Stimulated activated naive B cell treated with anti-CD40 and anti-IgM and Interleukin-4, amounts not matched to agents 10 μg/mL and 1 μg/mL and 100 μg/mL, for 72 hours (primary cell): Measurements from ENCODE around the gene MDC1.
A peak's percentile ranks its signal among the peaks of the same experiment; 100 is the strongest.
"Not testable (repeated sequence)": the region's sequence is repeated elsewhere in the genome, so short reads cannot be mapped to it uniquely, and the experiment has no call there.

Experiments
- ATAC-seq, 2 donors: fragments of 150-1000 bp; cut with Tn5 transposase; replicated peaks; 2 replicates each; pipeline ENCODE4 v1.10.0; 2021; ENCODE audit warnings: moderate library complexity in 1 of 2
- DNase-seq: peaks from one replicate; pipeline ENCODE4 v3.0.0; 2021
- H3K27ac Mint-ChIP-seq: one replicate; pipeline ENCODE4 v1.8.0; 2022; ENCODE audit warnings: mild to moderate bottlenecking, mixed read lengths
- H3K27me3 Mint-ChIP-seq, 2 donors: one replicate each; pipeline ENCODE4 v1.8.0; 2022; ENCODE audit warnings: mixed read lengths in 2 of 2
- H3K36me3 Mint-ChIP-seq, 2 donors: one replicate each; pipeline ENCODE4 v1.8.0; 2022; ENCODE audit warnings: mixed read lengths in 2 of 2, mild to moderate bottlenecking in 1 of 2
- H3K4me1 Mint-ChIP-seq, 2 donors: one replicate each; pipeline ENCODE4 v1.8.0; 2022; ENCODE audit warnings: mixed read lengths in 2 of 2, mild to moderate bottlenecking in 1 of 2
- H3K4me3 Mint-ChIP-seq, 2 donors: one replicate each; pipeline ENCODE4 v1.8.0; 2022; ENCODE audit warnings: mild to moderate bottlenecking in 2 of 2, mixed read lengths in 2 of 2, moderate library complexity in 1 of 2
- H3K9me3 Mint-ChIP-seq, 2 donors: one replicate each; pipeline ENCODE4 v1.8.0; 2022; ENCODE audit warnings: mixed read lengths in 2 of 2, mild to moderate bottlenecking in 1 of 2

MDC1 gene

DNA sequence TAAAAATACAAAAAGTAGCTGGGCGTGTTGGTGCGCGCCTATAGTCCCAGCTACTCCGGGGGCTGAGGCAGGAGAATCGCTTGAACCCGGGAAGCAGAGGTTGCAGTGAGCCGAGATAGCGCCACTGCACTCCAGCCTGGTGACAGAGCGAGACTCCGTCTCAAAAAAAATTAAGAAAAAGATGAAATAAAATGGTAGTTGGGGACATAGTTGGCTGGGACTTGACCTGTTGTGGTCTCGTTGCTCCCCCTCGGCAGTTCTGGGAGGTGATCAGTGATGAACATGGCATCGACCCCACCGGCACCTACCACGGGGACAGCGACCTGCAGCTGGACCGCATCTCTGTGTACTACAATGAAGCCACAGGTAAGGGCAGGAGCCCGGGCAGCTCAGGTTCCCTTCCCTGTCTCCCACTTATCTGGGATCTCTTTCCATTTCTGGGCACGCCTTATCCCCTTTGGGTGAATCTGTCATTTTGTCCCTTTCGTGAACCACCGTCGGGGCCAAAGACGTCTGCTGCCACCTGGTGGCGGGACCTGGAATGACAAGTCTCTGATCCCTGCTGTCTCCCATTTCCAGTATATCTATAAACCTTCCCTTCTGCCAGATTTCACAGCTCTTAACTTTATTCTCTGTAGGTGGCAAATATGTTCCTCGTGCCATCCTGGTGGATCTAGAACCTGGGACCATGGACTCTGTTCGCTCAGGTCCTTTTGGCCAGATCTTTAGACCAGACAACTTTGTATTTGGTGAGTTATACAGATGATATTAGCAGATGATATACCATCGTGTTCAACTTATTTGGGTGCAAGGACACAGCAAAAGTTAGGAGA, 5.4 kb upstream of the MDC1 start:
- no peaks in the 10 kb centered on the region for H3K27me3 Mint-ChIP-seq
- DNase-seq, result peak; percentile 60
- H3K27ac Mint-ChIP-seq, result peak overlapping the region; percentile 93
- peaks cover 31 to 52% of the 10 kb centered on the region in 2 donors for H3K4me1 Mint-ChIP-seq
- H3K4me3 Mint-ChIP-seq, result peak overlapping the region; percentile 86 to 95
- no peaks in the 10 kb centered on the region for H3K9me3 Mint-ChIP-seq
- peaks cover 43 to 60% of the 10 kb centered on the region in 2 donors for H3K36me3 Mint-ChIP-seq
- ATAC-seq, result no peak

DNA sequence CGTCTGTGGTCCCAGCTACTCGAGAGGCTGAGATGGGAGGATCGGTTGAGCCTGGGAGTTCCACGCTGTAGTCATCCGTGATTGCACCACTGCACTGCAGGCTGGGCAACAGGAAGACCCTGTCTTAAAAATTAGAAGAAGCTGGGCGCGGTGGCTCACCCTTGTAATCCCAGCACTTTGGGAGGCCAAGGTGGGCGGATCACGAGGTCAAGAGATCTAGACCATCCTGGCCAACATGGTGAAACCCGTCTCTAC, 4.9 kb upstream of the MDC1 start:
- not testable (repeated sequence) for ATAC-seq
- peak overlapping the region; percentile 86 to 95 for H3K4me3 Mint-ChIP-seq

DNA sequence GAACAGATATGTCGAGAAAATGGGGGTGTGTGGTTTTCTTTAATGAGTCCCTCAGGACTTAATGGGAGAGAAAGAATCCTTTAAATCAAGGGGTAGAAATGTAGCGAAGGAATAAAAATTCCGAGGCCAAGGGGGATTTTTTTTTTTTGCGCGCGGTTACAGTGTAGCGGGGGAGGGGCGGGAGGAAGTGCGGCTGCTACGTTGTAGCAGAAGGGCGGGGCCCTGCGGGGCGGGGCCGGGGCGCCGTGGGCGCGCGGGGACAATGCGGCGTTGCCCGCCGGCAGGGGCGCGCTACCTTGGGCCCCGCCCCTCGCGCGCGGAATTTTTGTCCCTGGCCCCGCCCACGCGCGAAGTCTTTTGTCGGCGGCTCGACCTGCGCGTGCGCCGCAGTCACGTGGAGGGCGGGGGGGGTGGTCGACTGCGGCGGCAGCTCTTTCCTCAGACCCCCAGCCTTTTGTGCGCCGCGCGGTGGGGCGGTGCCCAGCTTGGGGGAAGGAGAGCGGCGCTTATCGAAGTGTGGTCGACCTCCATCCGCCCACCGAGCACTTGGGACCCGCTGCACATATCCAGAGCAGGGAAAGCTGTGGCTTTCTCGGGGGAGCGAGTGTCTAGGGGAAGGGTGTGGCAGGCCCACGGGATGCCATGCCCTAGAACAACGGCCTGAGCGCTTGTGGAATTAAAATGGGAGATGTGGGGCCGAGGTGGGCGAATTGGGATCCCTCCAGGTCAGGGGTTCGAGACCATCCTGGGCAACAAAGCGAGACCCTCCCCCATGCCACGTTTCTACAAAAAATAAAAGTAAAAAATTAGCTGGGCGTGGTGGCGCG, 4.3 kb upstream of the MDC1 start:
- ATAC-seq, result peak; percentile 28 to 50
- H3K27ac Mint-ChIP-seq, result peak overlapping the region; percentile 93
- H3K4me3 Mint-ChIP-seq, result peak overlapping the region; percentile 86 to 95
- peaks cover 44 to 67% of the 10 kb centered on the region in 2 donors for H3K36me3 Mint-ChIP-seq
- peak; percentile 89 for DNase-seq
- no peaks in the 10 kb centered on the region for H3K9me3 Mint-ChIP-seq
- peaks cover 36 to 60% of the 10 kb centered on the region in 2 donors for H3K4me1 Mint-ChIP-seq
- no peaks in the 10 kb centered on the region for H3K27me3 Mint-ChIP-seq

More for the DNA sequence above, 4.9 kb upstream of the MDC1 start:
- peak overlapping the region; percentile 93 for H3K27ac Mint-ChIP-seq
- H3K9me3 Mint-ChIP-seq, H3K27me3 Mint-ChIP-seq, DNase-seq: not testable (repeated sequence)
- peaks cover 44 to 63% of the 10 kb centered on the region in 2 donors for H3K36me3 Mint-ChIP-seq
- peaks cover 33 to 55% of the 10 kb centered on the region in 2 donors for H3K4me1 Mint-ChIP-seq

DNA sequence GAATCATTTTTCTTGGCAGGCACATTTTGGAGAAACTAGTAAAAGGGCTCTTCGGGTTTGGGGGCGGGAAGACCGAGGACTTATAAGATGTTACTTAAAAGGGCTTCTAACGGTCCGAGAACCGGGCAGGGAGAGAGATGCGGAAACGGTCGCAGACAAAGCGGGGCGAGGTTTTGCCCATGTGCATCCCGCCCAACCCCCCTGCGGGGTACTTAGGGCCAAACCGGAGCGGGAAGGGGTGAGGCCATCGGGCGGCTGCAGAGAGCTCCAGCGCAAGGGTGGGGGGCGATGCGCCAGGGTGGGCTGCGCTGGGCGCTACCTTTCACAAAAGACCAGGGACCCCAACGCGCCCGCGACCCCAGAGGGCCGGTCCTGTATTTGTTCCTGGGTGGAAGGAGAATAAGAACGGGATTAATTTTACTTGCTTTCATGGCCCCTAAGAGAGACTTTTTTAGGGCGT, 3.7 kb upstream of the MDC1 start:
- no peaks in the 10 kb centered on the region for H3K27me3 Mint-ChIP-seq
- peak; percentile 61 for DNase-seq
- H3K36me3 Mint-ChIP-seq, result peaks cover 48 to 73% of the 10 kb centered on the region in 2 donors
- H3K4me1 Mint-ChIP-seq, result peaks cover 40 to 67% of the 10 kb centered on the region in 2 donors
- H3K4me3 Mint-ChIP-seq, result peak overlapping the region; percentile 86 to 95
- peaks cover 0 to 2% of the 10 kb centered on the region in 2 donors for H3K9me3 Mint-ChIP-seq
- peak overlapping the region; percentile 93 for H3K27ac Mint-ChIP-seq
- peak; percentile 16 to 19 for ATAC-seq

DNA sequence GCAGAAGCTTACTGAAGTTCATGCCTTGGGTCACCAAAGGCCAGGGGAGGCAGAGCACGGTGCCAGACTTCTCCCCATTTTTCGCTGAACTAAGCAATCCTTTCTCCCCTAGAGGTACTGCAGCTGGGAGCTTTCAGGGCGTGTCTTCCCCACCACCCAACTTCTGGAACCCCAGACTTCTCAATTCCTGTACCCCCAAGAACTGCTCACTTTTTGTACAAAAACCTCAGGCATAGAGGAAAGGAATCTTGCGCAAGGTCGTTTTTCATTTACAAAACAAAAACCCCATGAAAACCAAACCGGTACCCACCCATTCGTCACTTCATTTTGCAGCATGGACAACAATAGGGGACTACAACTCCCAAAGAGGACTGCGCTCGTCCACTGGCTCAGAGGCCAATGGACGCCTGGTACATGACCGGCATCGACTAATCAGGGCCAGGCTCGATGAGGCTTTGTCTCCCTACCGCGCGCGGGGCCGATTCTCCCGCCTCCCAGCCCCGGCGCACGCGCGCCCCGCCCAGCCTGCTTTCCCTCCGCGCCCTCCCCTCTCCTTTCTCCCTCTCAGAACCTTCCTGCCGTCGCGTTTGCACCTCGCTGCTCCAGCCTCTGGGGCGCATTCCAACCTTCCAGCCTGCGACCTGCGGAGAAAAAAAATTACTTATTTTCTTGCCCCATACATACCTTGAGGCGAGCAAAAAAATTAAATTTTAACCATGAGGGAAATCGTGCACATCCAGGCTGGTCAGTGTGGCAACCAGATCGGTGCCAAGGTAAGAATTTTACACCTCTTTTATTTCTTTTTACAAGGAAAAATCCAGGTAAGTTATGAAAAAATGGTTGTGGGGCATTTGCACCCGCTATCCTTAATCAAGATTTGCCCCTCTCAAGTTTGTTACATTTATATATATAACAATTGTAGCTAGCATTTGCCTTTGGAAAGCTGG, 3.0 kb upstream of the MDC1 start, which contains the start of gene TUBB:
TUBB (plus strand) TSS at position 562 of the 947 bp plus-strand sequence; CDS start at position 717, 155 bp downstream.
- Mint-ChIP-seq H3K4me1 (peaks cover 38 to 67% of the 10 kb centered on the region in 2 donors), H3K27me3 (no peaks in the 10 kb centered on the region), H3K36me3 (peaks cover 49 to 73% of the 10 kb centered on the region in 2 donors), H3K27ac (peak within 1 kb of the TSS; percentile 93), H3K9me3 (peaks cover 0 to 2% of the 10 kb centered on the region in 2 donors), H3K4me3 (peak within 1 kb of the TSS; percentile 86 to 95)
- ATAC-seq (peak; percentile 66 to 68), DNase-seq (peak; percentile 90)

DNA sequence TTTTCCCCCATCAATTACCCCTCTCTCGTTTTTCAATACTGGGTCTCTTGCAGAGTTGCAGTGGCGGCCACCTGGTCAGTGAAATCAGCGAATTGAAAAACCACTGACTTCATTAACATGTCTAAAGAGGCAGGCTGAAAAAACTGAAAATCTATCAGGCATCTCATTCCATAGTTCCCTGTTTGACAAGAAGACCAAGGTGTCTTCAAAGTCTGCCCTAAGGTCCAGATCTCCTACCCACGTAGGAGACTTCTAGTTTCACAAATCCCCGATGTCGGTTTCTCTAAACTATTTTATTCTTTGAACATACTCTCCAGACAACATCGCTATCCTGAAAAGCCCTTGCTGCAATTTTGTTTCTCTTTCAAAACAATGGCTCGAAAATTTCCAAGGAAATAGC, 2.3 kb upstream of the MDC1 start:
- DNase-seq (no peak), ATAC-seq (no peak)
- H3K36me3 Mint-ChIP-seq, result peaks cover 50 to 71% of the 10 kb centered on the region in 2 donors
- H3K27ac Mint-ChIP-seq, result peak overlapping the region; percentile 93
- H3K27me3 Mint-ChIP-seq, result no peaks in the 10 kb centered on the region
- peaks cover 34 to 60% of the 10 kb centered on the region in 2 donors for H3K4me1 Mint-ChIP-seq
- H3K4me3 Mint-ChIP-seq, result peak overlapping the region; percentile 86 to 95
- H3K9me3 Mint-ChIP-seq, result peaks cover 0 to 2% of the 10 kb centered on the region in 2 donors

DNA sequence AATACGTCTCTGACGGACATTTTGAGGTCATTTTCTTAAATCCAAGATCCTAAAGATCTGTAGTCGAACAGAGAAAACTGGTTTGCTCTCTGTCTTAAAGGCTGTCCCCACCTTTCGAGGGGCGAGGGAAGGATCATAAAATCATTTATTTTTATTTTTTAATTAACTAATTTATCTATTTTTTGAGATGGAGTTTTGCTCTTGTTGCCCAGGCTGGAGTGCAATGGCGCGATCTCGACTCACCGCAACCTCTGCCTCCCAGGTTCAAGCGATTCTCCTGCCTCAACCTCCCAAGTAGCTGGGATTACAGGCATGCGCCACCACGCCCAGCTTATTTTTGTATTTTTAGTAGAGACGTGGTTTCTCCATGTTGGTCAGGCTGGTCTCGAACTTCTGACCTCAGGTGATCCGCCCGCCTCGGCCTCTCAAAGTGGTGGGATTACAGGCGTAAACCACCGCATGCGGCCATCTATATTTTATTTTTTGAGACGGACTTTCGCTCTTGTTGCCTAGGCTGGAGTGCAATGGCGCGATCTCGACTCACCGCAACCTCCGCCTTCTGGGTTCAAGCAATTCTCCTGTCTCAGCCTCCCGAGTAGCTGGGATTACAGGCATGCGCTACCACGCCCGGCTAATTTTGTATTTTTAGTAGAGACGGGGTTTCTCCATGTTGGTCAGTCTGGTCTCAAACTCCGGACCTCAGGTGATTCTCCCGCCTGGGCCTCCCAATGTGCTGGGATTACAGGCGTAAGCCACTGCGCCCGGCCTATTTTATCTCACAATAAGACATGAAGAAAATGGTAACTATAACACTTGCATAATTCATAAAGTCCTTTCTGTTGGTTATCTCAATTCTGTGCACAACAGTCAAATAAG, 1.0 kb upstream of the MDC1 start:
- not testable (repeated sequence) for DNase-seq, H3K9me3 Mint-ChIP-seq, H3K27me3 Mint-ChIP-seq, ATAC-seq
- H3K4me3 Mint-ChIP-seq, result peak overlapping the region; percentile 86 to 98
- H3K36me3 Mint-ChIP-seq, result peaks cover 45 to 66% of the 10 kb centered on the region in 2 donors
- H3K27ac Mint-ChIP-seq, result peak overlapping the region; percentile 99
- peaks cover 24 to 49% of the 10 kb centered on the region in 2 donors for H3K4me1 Mint-ChIP-seq

DNA sequence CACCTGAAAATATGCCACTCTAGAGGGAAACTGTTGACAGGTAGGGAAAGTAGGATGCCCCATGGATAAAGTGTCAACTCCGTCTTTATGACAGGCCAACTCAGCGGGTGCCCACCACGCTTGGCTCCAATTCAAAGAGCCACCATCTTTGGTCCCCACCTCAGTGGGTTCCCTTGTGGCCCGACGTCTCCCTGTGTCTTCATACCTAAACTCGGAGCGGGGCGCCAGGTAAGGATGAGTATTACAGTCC, 277 bp downstream of the MDC1 start:
- ATAC-seq (no peak), DNase-seq (no peak)

DNA sequence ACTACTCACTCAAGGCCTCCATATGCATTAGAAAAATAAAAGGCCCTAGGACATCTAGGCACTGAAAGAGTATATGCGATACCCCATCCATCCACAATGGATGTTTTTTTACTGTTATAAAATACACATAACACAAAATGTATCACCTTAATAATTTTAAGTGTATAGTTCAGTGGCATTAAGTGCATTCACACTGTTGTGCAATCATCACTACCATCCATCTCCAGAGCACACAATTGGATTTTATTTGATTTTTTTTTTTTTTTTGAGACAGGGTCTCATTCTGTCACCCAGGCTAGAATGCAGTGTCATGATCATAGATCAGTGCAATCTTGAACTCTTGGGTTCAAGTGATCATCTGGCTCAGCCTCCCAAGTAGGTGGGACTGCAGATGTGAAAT, 2.8 kb downstream of the MDC1 start:
- H3K4me1 Mint-ChIP-seq, result peaks cover 28 to 43% of the 10 kb centered on the region in 2 donors
- DNase-seq (no peak), ATAC-seq (no peak)
- no peak overlapping the region for H3K27ac Mint-ChIP-seq
- peaks cover 0 to 2% of the 10 kb centered on the region in 2 donors for H3K9me3 Mint-ChIP-seq
- H3K4me3 Mint-ChIP-seq, result no peak overlapping the region
- peaks cover 41 to 66% of the 10 kb centered on the region in 2 donors for H3K36me3 Mint-ChIP-seq
- no peaks in the 10 kb centered on the region for H3K27me3 Mint-ChIP-seq

More for the DNA sequence above, 277 bp downstream of the MDC1 start:
- Mint-ChIP-seq H3K9me3 (peaks cover 0 to 2% of the 10 kb centered on the region in 2 donors), H3K4me3 (peak overlapping the region; percentile 86 to 98), H3K27ac (peak overlapping the region; percentile 99), H3K36me3 (peaks cover 45 to 66% of the 10 kb centered on the region in 2 donors), H3K27me3 (no peaks in the 10 kb centered on the region), H3K4me1 (peaks cover 27 to 51% of the 10 kb centered on the region in 2 donors)

DNA sequence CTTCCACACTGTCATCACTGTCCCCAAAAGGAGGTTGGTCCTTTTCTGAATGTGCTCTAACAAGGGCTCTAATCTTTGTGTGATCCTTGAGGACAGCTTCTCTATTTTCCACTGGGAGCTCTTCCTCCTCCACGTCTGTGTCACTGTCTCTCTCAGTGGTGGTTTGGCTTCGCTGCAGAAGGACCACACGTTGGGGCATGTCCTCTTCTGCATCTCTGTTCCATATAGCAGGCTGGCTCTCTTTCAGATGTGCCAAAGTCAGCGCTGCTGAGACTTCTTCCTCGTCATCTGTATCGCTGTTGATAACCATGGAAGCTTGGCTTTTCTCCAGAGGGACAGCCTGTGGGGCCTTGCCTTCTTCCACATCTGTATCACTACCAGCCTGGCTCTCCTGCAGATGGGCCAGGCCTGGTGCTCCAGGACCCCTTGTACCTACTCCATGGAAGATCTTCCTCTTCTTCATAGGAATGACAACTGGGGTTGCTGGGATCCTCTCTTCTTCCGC, 4.6 kb downstream of the MDC1 start:
- ATAC-seq, result no peak
- Mint-ChIP-seq H3K36me3 (peaks cover 45 to 72% of the 10 kb centered on the region in 2 donors), H3K4me1 (peaks cover 31 to 35% of the 10 kb centered on the region in 2 donors), H3K9me3 (peaks cover 0 to 2% of the 10 kb centered on the region in 2 donors), H3K27ac (no peak overlapping the region), H3K27me3 (no peaks in the 10 kb centered on the region), H3K4me3 (no peak overlapping the region)
- DNase-seq, result no peak

DNA sequence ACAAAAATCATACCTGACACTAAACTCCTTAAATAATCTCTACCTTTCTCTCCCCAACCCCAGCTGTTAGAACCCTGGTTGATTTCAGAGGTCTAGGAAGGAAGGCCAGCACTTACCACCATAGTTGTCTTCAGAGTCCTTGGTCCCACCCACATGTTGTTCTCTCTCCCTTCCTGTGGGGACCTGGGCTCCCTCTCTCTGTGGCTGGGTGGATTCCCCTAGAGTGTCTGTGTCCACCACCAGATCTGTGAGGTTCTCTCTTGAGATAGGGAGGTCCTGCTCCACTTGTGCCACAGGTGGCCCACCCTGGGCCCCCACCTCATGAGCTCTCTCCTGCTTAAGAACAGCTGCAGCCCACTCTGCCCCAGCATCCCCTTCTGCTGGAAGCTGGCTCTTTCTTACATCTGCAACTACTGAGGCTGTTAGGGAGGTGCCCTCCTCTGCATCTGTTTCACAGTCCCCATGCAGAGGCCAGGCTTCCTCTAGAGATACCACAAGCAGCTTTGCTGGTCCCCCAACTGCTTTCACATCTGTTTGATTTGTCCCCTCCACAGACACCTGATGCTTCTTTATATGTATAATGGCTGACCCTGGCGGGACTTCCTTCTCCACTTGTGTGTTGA, 5.2 kb downstream of the MDC1 start:
- Mint-ChIP-seq H3K4me3 (no peak overlapping the region), H3K27me3 (no peaks in the 10 kb centered on the region), H3K36me3 (peaks cover 48 to 72% of the 10 kb centered on the region in 2 donors), H3K4me1 (peaks cover 29 to 36% of the 10 kb centered on the region in 2 donors), H3K27ac (peak overlapping the region; percentile 73), H3K9me3 (peaks cover 0 to 2% of the 10 kb centered on the region in 2 donors)
- ATAC-seq, result peak; percentile 51 to 65
- no peak for DNase-seq

DNA sequence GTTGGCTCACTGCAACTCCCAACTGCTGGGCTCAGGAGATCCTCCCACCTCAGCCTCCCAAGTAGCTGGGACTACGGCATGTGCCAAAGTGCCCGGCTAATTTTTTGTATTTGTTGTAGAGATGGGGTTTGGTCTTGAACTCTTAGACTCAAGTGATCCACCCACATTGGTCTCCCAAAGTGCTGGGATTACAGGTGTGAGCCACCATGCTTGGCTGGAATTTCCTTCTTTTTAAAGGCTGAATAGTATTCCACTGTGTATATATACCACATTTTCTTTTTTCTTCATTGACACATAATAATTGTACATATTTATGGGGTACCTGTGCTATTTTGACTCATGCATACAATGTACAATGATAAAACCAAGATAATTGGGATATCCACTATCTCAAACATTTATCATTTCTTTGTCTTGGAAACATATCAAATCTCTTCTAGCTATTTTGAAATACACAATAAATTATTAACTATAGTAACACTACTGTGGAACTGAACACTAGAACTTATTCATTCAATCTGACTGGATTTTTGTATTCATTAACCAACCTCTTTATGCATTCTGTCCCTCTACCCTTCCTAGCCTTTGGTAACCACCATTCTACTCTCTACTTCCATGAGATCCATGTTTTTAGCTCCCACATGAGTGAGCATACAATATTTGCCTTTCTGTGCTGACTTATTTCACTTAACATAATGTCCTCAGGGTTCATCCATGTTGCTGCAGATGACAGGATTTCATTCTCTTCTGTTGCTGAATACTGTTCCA, 7.8 kb downstream of the MDC1 start:
- peaks cover 53 to 69% of the 10 kb centered on the region in 2 donors for H3K36me3 Mint-ChIP-seq

More for the DNA sequence above, 7.8 kb downstream of the MDC1 start:
- Mint-ChIP-seq H3K9me3 (no peaks in the 10 kb centered on the region), H3K27me3 (no peaks in the 10 kb centered on the region), H3K27ac (no peak overlapping the region), H3K4me1 (peaks cover 21 to 22% of the 10 kb centered on the region in 2 donors), H3K4me3 (no peak overlapping the region)
- DNase-seq, result no peak
- ATAC-seq, result no peak
